Right atrium auricular region (tissue), 2 donors: ENCODE measurements around the gene LAPTM5. TPM values are rescaled to one million over a fixed set of nuclear protein-coding genes. Genes with fewer than 3 reads are reported as not detected.

ENCODE experiments used
- DNase-seq: peaks from one replicate; pipeline ENCODE4 v3.0.0-alpha.2; 2019; ENCODE audit warnings: low spot score
- H3K27ac ChIP-seq, 2 donors: fragments of 200-600 bp; sonication (generic); 1 replicate in 1 of 2; 2 replicates in 1 of 2; pipeline ENCODE4 v1.5.1; 2016 to 2019
- H3K27me3 ChIP-seq, 2 donors: fragments of 200-600 bp; sonication (generic); one replicate each; pipeline versions ENCODE4 v1.5.1 to v1.6.0; 2017 to 2019
- H3K36me3 ChIP-seq: fragments of 200-600 bp; sonication (generic); one replicate; pipeline ENCODE4 v1.5.1; 2016
- H3K4me1 ChIP-seq, 2 donors: fragments of 200-600 bp; sonication (generic); one replicate each; pipeline versions ENCODE4 v1.5.1 to v1.6.0; 2017 to 2019
- H3K4me3 ChIP-seq, 2 donors: fragments of 200-600 bp; sonication (generic); 1 replicate in 1 of 2; 2 replicates in 1 of 2; pipeline ENCODE4 v1.5.1; 2017 to 2019; ENCODE audit warnings: mild to moderate bottlenecking in 1 of 2, moderate library complexity in 1 of 2
- H3K9me3 ChIP-seq, 2 donors: fragments of 200-600 bp; sonication (generic); one replicate each; pipeline ENCODE4 v1.5.1; 2019
- CTCF ChIP-seq, 2 donors: fragments of 200-600 bp; sonication (generic); IDR thresholded peaks; one replicate each; pipeline ENCODE4 v1.5.1; 2019; ENCODE audit warnings: antibody characterized with exemption in 2 of 2
- total RNA-seq, 2 donors: library from RNA; depleted of rRNA; stranded (reverse); fragments of >200 nt; gene quantifications; one replicate each; pipeline ENCODE4 v1.1.0, GENCODE V29; 2016

The LAPTM5 gene
- total RNA-seq, 2 donors from 2014 or later: 17.4 to 62.8 TPM

GRCh38 chr1:30693822-30694221 lies 63.8 kb downstream of the LAPTM5 start:
- no peak for DNase-seq
- H3K27me3 ChIP-seq: no peaks in the 10 kb centered on the region
- H3K4me3 ChIP-seq: no peak overlapping the region
- no peaks in the 10 kb centered on the region for H3K36me3 ChIP-seq
- H3K27ac ChIP-seq: no peak overlapping the region
- H3K9me3 ChIP-seq: no peaks in the 10 kb centered on the region
- TF ChIP-seq CTCF (IDR thresholded peaks at IDR 0.05): no peak
- H3K4me1 ChIP-seq: no peaks in the 10 kb centered on the region

GRCh38 chr1:30693366-30693765 lies 64.2 kb downstream of the LAPTM5 start:
- no peak for TF ChIP-seq CTCF (IDR thresholded peaks at IDR 0.05)
- H3K4me3 ChIP-seq: no peak overlapping the region
- no peak for DNase-seq
- H3K9me3 ChIP-seq: no peaks in the 10 kb centered on the region
- no peak overlapping the region for H3K27ac ChIP-seq
- H3K36me3 ChIP-seq: no peaks in the 10 kb centered on the region
- no peaks in the 10 kb centered on the region for H3K27me3 ChIP-seq
- no peaks in the 10 kb centered on the region for H3K4me1 ChIP-seq

GRCh38 chr1:30692948-30693301 lies 64.6 kb downstream of the LAPTM5 start:
- no peak for TF ChIP-seq CTCF (IDR thresholded peaks at IDR 0.05)
- H3K27ac ChIP-seq: no peak overlapping the region
- H3K27me3 ChIP-seq: no peaks in the 10 kb centered on the region
- H3K4me1 ChIP-seq: no peaks in the 10 kb centered on the region
- no peaks in the 10 kb centered on the region for H3K36me3 ChIP-seq
- no peak for DNase-seq
- no peak overlapping the region for H3K4me3 ChIP-seq
- no peaks in the 10 kb centered on the region for H3K9me3 ChIP-seq

- Histone ChIP-seq H3K4me3 (no peak overlapping the region), H3K27me3 (no peaks in the 10 kb centered on the region), H3K36me3 (no peaks in the 10 kb centered on the region), H3K27ac (no peak overlapping the region), H3K4me1 (no peaks in the 10 kb centered on the region), H3K9me3 (no peaks in the 10 kb centered on the region)
- DNase-seq: no peak
- TF ChIP-seq CTCF (IDR thresholded peaks at IDR 0.05): no peak
Observed at GRCh38 chr1:30692201-30692947, 65.2 kb downstream of the LAPTM5 start.

GRCh38 chr1:30691480-30691879 lies 66.1 kb downstream of the LAPTM5 start:
- TF ChIP-seq CTCF (IDR thresholded peaks at IDR 0.05): no peak
- Histone ChIP-seq H3K27ac (no peak overlapping the region), H3K4me3 (no peak overlapping the region), H3K36me3 (no peaks in the 10 kb centered on the region), H3K9me3 (no peaks in the 10 kb centered on the region), H3K27me3 (no peaks in the 10 kb centered on the region), H3K4me1 (no peaks in the 10 kb centered on the region)
- no peak for DNase-seq
